Subcutaneous adipose tissue (tissue), 4 donors: ENCODE data around the gene DAB1. TPM values are rescaled to one million over a fixed set of nuclear protein-coding genes. Genes with fewer than 3 reads are reported as not detected.

Source experiments
- total RNA-seq, 4 donors: library from RNA; depleted of rRNA; stranded (reverse); fragments of >200 nt; gene quantifications; one replicate each; pipeline ENCODE4 v1.1.0, GENCODE V29; 2016
- TF ChIP-seq, protein P1 (sequence below): fragments of 450-650 bp; IDR thresholded peaks from one replicate; pipeline ENCODE4 v1.5.1; 2016; ENCODE audit warnings: low read depth, mild to moderate bottlenecking, control low read depth, antibody characterized with exemption, moderate library complexity

DAB1 gene
- total RNA-seq, 4 donors from 2014 or later: 0.22 to 0.98 (median 0.45) TPM

DNA sequence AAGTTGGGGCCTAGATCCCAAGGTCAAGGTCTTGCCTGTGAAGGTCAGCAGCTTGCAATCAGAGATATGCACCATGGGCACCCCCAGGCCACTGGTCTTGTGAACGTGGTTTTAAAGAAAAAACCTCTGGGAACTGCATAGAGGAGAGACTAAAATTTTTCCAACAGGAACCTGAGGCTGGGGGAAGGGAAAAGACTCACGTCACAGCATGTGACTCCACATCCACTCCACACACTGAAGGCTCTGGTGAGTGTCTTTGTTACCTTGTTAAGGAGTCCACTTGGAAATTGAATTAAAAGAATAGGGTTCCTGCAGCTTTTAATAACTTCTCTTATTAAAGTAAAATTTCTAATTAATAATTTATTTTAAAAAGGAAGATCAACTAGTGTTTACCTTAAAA, 224.9 kb downstream of the DAB1 start:
- TF ChIP-seq, protein P1, sequence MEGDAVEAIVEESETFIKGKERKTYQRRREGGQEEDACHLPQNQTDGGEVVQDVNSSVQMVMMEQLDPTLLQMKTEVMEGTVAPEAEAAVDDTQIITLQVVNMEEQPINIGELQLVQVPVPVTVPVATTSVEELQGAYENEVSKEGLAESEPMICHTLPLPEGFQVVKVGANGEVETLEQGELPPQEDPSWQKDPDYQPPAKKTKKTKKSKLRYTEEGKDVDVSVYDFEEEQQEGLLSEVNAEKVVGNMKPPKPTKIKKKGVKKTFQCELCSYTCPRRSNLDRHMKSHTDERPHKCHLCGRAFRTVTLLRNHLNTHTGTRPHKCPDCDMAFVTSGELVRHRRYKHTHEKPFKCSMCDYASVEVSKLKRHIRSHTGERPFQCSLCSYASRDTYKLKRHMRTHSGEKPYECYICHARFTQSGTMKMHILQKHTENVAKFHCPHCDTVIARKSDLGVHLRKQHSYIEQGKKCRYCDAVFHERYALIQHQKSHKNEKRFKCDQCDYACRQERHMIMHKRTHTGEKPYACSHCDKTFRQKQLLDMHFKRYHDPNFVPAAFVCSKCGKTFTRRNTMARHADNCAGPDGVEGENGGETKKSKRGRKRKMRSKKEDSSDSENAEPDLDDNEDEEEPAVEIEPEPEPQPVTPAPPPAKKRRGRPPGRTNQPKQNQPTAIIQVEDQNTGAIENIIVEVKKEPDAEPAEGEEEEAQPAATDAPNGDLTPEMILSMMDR: no peak

DNA sequence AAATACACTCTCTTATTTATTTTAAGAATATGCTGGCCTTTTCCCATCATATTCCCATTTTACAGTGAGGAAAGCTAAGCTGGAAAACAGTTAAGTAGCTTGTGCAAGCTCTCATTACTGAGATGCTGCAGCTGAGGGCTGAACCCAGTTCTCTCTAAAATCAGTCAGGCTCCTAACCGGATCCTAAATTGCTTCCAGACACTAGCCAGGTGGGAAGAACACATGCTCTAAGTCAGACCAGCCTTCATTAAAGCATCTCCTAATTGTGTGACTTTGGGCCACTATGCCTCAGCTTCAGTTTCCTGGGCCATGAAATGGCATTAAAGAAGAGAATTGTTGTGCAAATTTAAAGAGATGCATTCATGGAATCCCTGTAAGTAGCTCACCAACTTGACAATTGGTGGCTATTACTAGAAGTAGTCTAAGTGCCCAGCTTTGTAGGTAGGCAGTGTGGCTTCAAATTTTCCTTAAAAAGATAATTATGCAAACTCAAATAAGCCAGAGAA, 228.4 kb downstream of the DAB1 start:
- TF ChIP-seq, protein P1: no peak

DNA sequence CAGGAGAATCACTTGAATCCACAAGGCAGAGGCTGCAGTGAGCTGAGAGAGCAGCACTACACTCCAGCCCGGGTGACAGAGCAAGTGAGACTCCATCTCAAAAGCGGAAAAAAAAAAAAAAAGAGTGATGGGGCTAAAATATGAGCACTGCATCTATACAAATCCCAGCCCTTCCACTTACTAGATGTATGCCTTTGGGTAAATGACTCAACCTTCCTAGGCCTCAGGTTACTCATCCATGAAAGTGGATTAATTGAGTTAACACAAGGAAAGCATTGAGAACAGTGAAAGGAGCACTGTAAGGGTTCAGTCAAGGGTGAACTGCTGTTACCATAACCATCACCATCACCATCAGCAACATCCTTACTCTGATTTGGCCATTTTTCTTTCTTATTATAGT, 231.6 kb downstream of the DAB1 start:
- TF ChIP-seq, protein P1: no peak

GRCh38 chr1:57190898-57191297, 233.0 kb downstream of the DAB1 start:
- TF ChIP-seq, protein P1: no peak

DNA sequence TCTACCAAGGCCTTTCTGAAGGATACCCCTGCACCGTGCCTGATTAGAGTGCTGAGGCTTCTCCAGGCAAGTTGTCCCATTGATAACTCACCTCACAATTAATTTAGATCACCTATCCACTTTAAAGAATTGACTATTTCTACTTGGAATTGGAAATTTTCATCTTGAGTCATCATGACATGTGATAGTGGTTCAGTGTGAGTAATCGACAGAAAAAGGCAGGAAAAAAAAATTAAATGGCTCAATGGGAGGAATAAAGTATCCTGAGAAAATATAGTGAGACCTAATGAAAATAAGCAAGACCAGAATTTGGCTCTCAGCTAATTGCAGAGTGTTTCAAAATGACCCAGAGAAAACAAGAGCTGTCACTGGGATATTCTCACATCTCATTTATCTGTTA, 235.7 kb downstream of the DAB1 start:
- TF ChIP-seq, protein P1: no peak

- TF ChIP-seq, protein P1: no peak
Observed at GRCh38 chr1:57186455-57186854, 237.4 kb downstream of the DAB1 start.

DNA sequence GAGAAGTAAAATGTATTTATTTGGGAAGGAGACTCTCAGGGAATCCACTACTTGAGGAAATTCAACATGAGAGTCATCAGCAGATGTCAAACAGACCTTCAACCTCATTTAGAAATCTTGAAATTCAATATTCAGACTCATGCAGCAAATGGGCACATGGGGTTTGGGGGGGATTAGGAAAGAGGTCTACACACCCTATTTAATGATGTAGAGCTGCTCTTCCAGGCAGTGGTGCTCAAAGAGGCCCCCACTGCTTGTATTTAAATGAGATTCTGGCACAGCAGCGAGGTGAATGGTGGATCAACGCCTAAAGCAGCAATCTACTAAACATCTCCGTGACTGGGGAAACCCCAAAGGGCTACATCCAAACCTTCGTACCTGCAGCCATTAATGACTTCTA, 244.9 kb downstream of the DAB1 start:
- TF ChIP-seq, protein P1: no peak
